Uterus (tissue), 4 donors: ENCODE data around the gene FAM168B. TPM values are rescaled to one million over a fixed set of nuclear protein-coding genes. Genes with fewer than 3 reads are reported as not detected.

Source experiments
- DNase-seq, 2 donors: peaks; one replicate each; pipeline ENCODE4 v3.0.0-alpha.2; 2019 to 2020
- H3K27ac ChIP-seq, 2 donors: fragments of 200-600 bp; sonication (generic); 1 replicate in 1 of 2; 2 replicates in 1 of 2; pipeline ENCODE4 v1.5.1; 2016 to 2018
- H3K27me3 ChIP-seq, 2 donors: fragments of 200-600 bp; sonication (generic); one replicate each; pipeline ENCODE4 v1.5.1; 2018 to 2019; ENCODE audit warnings: control low read depth in 1 of 2
- H3K36me3 ChIP-seq, 2 donors: fragments of 200-600 bp; sonication (generic); one replicate each; pipeline ENCODE4 v1.5.1; 2019; ENCODE audit warnings: control low read depth in 1 of 2
- H3K4me1 ChIP-seq, 2 donors: fragments of 200-600 bp; sonication (generic); one replicate each; pipeline ENCODE4 v1.5.1; 2018 to 2019; ENCODE audit warnings: control low read depth in 1 of 2
- H3K4me3 ChIP-seq, 2 donors: fragments of 200-600 bp; sonication (generic); 1 replicate in 1 of 2; 2 replicates in 1 of 2; pipeline ENCODE4 v1.5.1; 2018 to 2019; ENCODE audit warnings: mild to moderate bottlenecking in 1 of 2
- H3K9me3 ChIP-seq, 2 donors: fragments of 200-600 bp; sonication (generic); one replicate each; pipeline ENCODE4 v1.5.1; 2019; ENCODE audit warnings: control low read depth in 1 of 2
- CTCF ChIP-seq, 4 experiments: fragments of 200-600 bp in 2 of 4; fragments of 450-650 bp in 2 of 4; sonication (generic) in 2 of 4; IDR thresholded peaks; one replicate each; pipeline ENCODE4 v1.5.1; 2016 to 2019; ENCODE audit warnings: antibody characterized with exemption in 4 of 4, mild to moderate bottlenecking in 2 of 4, moderate library complexity in 1 of 4
- POLR2A ChIP-seq, 2 donors: fragments of 450-650 bp; IDR thresholded peaks; one replicate each; pipeline ENCODE4 v1.6.1; 2016; ENCODE audit warnings: antibody characterized with exemption in 2 of 2, mild to moderate bottlenecking in 1 of 2, moderate library complexity in 1 of 2
- intact Hi-C: fragments of 100-400 bp; cut with DNase I; formaldehyde crosslinking; loops from one replicate; pipeline ENCODE4 v1.15.1; 2023; ENCODE audit warnings: low total_unique reads
- total RNA-seq, 4 donors: library from RNA; depleted of rRNA in 3 of 4; stranded (reverse); fragments of >200 nt in 3 of 4; gene quantifications; one replicate each; pipeline versions ENCODE4 v1.1.0 to v1.2.4, GENCODE V29; 2014 to 2023
- donor health status: DM: yes; HTN: yes; CAD: no.

FAM168B gene
- total RNA-seq, 4 donors from 2014 or later = 50.0 to 194 (median 104) TPM

- Histone ChIP-seq H3K4me1 (no peaks in the 10 kb centered on the region), H3K4me3 (no peak overlapping the region), H3K36me3 (no peaks in the 10 kb centered on the region), H3K27me3 (no peaks in the 10 kb centered on the region), H3K27ac (no peak overlapping the region), H3K9me3 (no peaks in the 10 kb centered on the region)
- intact Hi-C loops = no loop called here
- no peak for DNase-seq
- no peak for TF ChIP-seq CTCF (IDR thresholded peaks at IDR 0.05)
These were observed 61.4 kb downstream of the FAM168B start for GRCh38 chr2:131031875-131032274.

GRCh38 chr2:131031431-131031841, 61.8 kb downstream of the FAM168B start:
- DNase-seq = no peak
- H3K27ac ChIP-seq = no peak overlapping the region

GRCh38 chr2:131030478-131030971, 62.7 kb downstream of the FAM168B start:
- Histone ChIP-seq H3K27me3 (no peaks in the 10 kb centered on the region), H3K9me3 (no peaks in the 10 kb centered on the region), H3K36me3 (no peaks in the 10 kb centered on the region), H3K4me1 (no peaks in the 10 kb centered on the region), H3K4me3 (no peak overlapping the region), H3K27ac (no peak overlapping the region)
- no peak for DNase-seq
- intact Hi-C loops = no loop called here
- TF ChIP-seq CTCF (IDR thresholded peaks at IDR 0.05) (no peak), POLR2A (IDR thresholded peaks at IDR 0.05) (no peak)

More at GRCh38 chr2:131031431-131031841, 61.8 kb downstream of the FAM168B start:
- no peaks in the 10 kb centered on the region for H3K9me3 ChIP-seq
- no peak overlapping the region for H3K4me3 ChIP-seq
- intact Hi-C loops = no loop called here
- no peaks in the 10 kb centered on the region for H3K27me3 ChIP-seq
- TF ChIP-seq CTCF (IDR thresholded peaks at IDR 0.05) = no peak
- no peak for TF ChIP-seq POLR2A (IDR thresholded peaks at IDR 0.05)
- H3K4me1 ChIP-seq = no peaks in the 10 kb centered on the region
- no peaks in the 10 kb centered on the region for H3K36me3 ChIP-seq

- Histone ChIP-seq H3K36me3 (no peaks in the 10 kb centered on the region), H3K27me3 (no peaks in the 10 kb centered on the region), H3K9me3 (no peaks in the 10 kb centered on the region), H3K27ac (no peak overlapping the region), H3K4me1 (no peaks in the 10 kb centered on the region), H3K4me3 (no peak overlapping the region)
- TF ChIP-seq CTCF (IDR thresholded peaks at IDR 0.05) = no peak
- TF ChIP-seq POLR2A (IDR thresholded peaks at IDR 0.05) = no peak
- DNase-seq = no peak
- intact Hi-C loops = no loop called here
These were observed 63.4 kb downstream of the FAM168B start for GRCh38 chr2:131029812-131030211.

- TF ChIP-seq CTCF (IDR thresholded peaks at IDR 0.05) = no peak
- TF ChIP-seq POLR2A (IDR thresholded peaks at IDR 0.05) = no peak
- intact Hi-C loops = no loop called here
- H3K9me3 ChIP-seq = no peaks in the 10 kb centered on the region
These were observed 65.4 kb downstream of the FAM168B start for GRCh38 chr2:131027566-131028528.

More at GRCh38 chr2:131027566-131028528, 65.4 kb downstream of the FAM168B start:
- no peaks in the 10 kb centered on the region for H3K36me3 ChIP-seq
- H3K4me3 ChIP-seq = no peak overlapping the region
- DNase-seq = no peak
- H3K4me1 ChIP-seq = no peaks in the 10 kb centered on the region
- H3K27me3 ChIP-seq = no peaks in the 10 kb centered on the region
- no peak overlapping the region for H3K27ac ChIP-seq
